Panc1 (cell line): ENCODE results near the gene LGALS12. TPM values are rescaled to one million over a fixed set of nuclear protein-coding genes. Genes with fewer than 3 reads are reported as not detected.

Experiments used
- ATAC-seq: fragments of 200-7000 bp; cut with Tn5 transposase; 2 replicates; pipeline ENCODE4 v1.9.1; 2020; ENCODE audit warnings: mild to moderate bottlenecking, moderate library complexity
- BruUV-seq: library from RNA; stranded (reverse); fragments of 400-500 nt; replicated peaks from 2 replicates; lab custom pipeline; 2021; lab: Mats Ljungman, UMichigan
- CTCF ChIA-PET: fragments of 300-600 bp; sonication (Branson Sonifier 250); formaldehyde crosslinking; loops from one replicate; lab custom pipeline; 2022; ENCODE audit warnings: antibody characterized with exemption; lab: Charles Lee
- POLR2A ChIA-PET: fragments of 300-600 bp; sonication (Branson Sonifier 250); formaldehyde crosslinking; loops from one replicate; lab custom pipeline; 2022; ENCODE audit warnings: antibody characterized with exemption; lab: Charles Lee
- DNase-seq: peaks from one replicate; pipeline ENCODE4 v3.0.0-alpha.2; 2010; ENCODE audit warnings: low read depth, low spot score
- H3K27ac ChIP-seq: 2 replicates; pipeline ENCODE4 v1.5.1; 2011; ENCODE audit warnings: mild to moderate bottlenecking, low read length, inconsistent platforms
- H3K27me3 ChIP-seq: fragments of 200-500 bp; sonication (Bioruptor generic); 2 replicates; pipeline ENCODE4 v1.6.0; 2014; ENCODE audit warnings: low read length, inconsistent platforms; ENCODE audit not compliant: control insufficient read depth, insufficient read depth
- H3K36me3 ChIP-seq: fragments of 200-500 bp; sonication (Bioruptor generic); 2 replicates; pipeline ENCODE4 v1.5.1; 2014; ENCODE audit warnings: inconsistent platforms, mild to moderate bottlenecking, low read length, moderate library complexity; ENCODE audit not compliant: control insufficient read depth, insufficient read depth
- H3K4me1 ChIP-seq: 2 replicates; pipeline ENCODE4 v1.5.1; 2011; ENCODE audit warnings: inconsistent platforms, mild to moderate bottlenecking, low read length, moderate library complexity; ENCODE audit not compliant: control insufficient read depth, insufficient read depth
- H3K4me3 ChIP-seq, 2 experiments: 2 replicates each; pipeline ENCODE4 v1.5.1; 2011 to 2012; ENCODE audit warnings: low read depth in 2 of 2, low read length in 2 of 2, mild to moderate bottlenecking in 2 of 2, inconsistent platforms in 1 of 2, moderate library complexity in 1 of 2
- H3K9me3 ChIP-seq: fragments of 200-500 bp; sonication (Bioruptor generic); 2 replicates; pipeline ENCODE4 v1.5.1; 2014; ENCODE audit warnings: low read depth, mild to moderate bottlenecking, inconsistent platforms, low read length, moderate library complexity; ENCODE audit not compliant: control insufficient read depth, insufficient read depth
- POLR2AphosphoS5 ChIP-seq: IDR thresholded peaks from 2 replicates; pipeline ENCODE4 v1.6.1; 2012; ENCODE audit warnings: mild to moderate bottlenecking, low read depth, low read length, moderate library complexity
- REST ChIP-seq, 2 experiments: IDR thresholded peaks; 2 replicates each; pipeline ENCODE4 v1.6.1; 2011 to 2012; ENCODE audit warnings: low read depth in 2 of 2, control low read depth in 1 of 2, low read length in 1 of 2, mild to moderate bottlenecking in 1 of 2, moderate library complexity in 1 of 2; ENCODE audit not compliant: insufficient read depth in 1 of 2
- SIN3A ChIP-seq: IDR thresholded peaks from 2 replicates; pipeline ENCODE4 v1.6.1; 2012; ENCODE audit warnings: low read depth, mild to moderate bottlenecking, low read length, moderate library complexity, borderline replicate concordance; ENCODE audit not compliant: insufficient read depth
- TCF7L2 ChIP-seq: IDR thresholded peaks from 2 replicates; pipeline ENCODE4 v1.6.1; 2011; ENCODE audit warnings: mild to moderate bottlenecking, low read depth, low read length, inconsistent platforms
- in situ Hi-C: cut with HindIII; loops from 2 replicates; pipeline ENCODE4 v1.10.0; 2016; ENCODE audit warnings: low sequenced_read_pairs, low pct_unique_long_range_greater_than_20kb
- intact Hi-C: fragments of 100-400 bp; cut with micrococcal nuclease; formaldehyde crosslinking; loops from one replicate; pipeline ENCODE4 v1.10.0; 2022; ENCODE audit not compliant: unreplicated experiment
- total RNA-seq: library from RNA; stranded (reverse); gene quantifications from one replicate; pipeline ENCODE4 v1.2.1, GENCODE V29; 2021; ENCODE audit not compliant: unreplicated experiment
- TF ChIP-seq, protein P1 (sequence below): fragments of 450-650 bp; IDR thresholded peaks from 2 replicates; pipeline ENCODE4 v1.5.1; 2017; ENCODE audit warnings: mild to moderate bottlenecking

LGALS12 gene
- total RNA-seq, 1 experiment from 2014 or later: not detected

GRCh38 chr11:63535734-63536133 is 29.9 kb downstream of the LGALS12 start:
- H3K9me3 ChIP-seq: no peaks in the 10 kb centered on the region
- DNase-seq: no peak
- in situ Hi-C loops (no loop called here), intact Hi-C loops (no loop called here)
- H3K36me3 ChIP-seq: no peaks in the 10 kb centered on the region
- no peak for ATAC-seq
- no peak overlapping the region for H3K4me3 ChIP-seq
- TF ChIP-seq SIN3A: no peak
- no peak for TF ChIP-seq REST (IDR thresholded peaks at IDR 0.05; ENCODE audit: insufficient read depth in 1 of 2, low read depth in 2 of 2, low read length in 1 of 2)
- no peak for TF ChIP-seq TCF7L2
- no peak overlapping the region for H3K27ac ChIP-seq
- ChIA-PET POLR2A (no interaction called here), CTCF (no interaction called here)
- H3K27me3 ChIP-seq: peaks cover 9% of the 10 kb centered on the region; the same call in 1 of the 2 replicates
- H3K4me1 ChIP-seq: no peaks in the 10 kb centered on the region
- BruUV-seq: no TSS peak

GRCh38 chr11:63536669-63537292 is 30.9 kb downstream of the LGALS12 start, which contains the start of gene PLAAT4:
PLAAT4 (plus strand) TSS chr11:63536808; CDS start chr11:63536869, 61 bp downstream.
- intact Hi-C loops: no loop called here
- no TSS peak for BruUV-seq
- peak within 1 kb of the TSS; percentile 2 for H3K27ac ChIP-seq
- H3K36me3 ChIP-seq: no peaks in the 10 kb centered on the region
- in situ Hi-C loops: no loop called here
- ATAC-seq: peak; percentile 81
- peaks cover 9% of the 10 kb centered on the region; the same call in 1 of the 2 replicates for H3K27me3 ChIP-seq
- H3K4me1 ChIP-seq: no peaks in the 10 kb centered on the region
- no peak for DNase-seq
- no peak for TF ChIP-seq TCF7L2
- no peak for TF ChIP-seq REST (IDR thresholded peaks at IDR 0.05; ENCODE audit: insufficient read depth in 1 of 2, low read depth in 2 of 2, low read length in 1 of 2)
- TF ChIP-seq, protein P1, sequence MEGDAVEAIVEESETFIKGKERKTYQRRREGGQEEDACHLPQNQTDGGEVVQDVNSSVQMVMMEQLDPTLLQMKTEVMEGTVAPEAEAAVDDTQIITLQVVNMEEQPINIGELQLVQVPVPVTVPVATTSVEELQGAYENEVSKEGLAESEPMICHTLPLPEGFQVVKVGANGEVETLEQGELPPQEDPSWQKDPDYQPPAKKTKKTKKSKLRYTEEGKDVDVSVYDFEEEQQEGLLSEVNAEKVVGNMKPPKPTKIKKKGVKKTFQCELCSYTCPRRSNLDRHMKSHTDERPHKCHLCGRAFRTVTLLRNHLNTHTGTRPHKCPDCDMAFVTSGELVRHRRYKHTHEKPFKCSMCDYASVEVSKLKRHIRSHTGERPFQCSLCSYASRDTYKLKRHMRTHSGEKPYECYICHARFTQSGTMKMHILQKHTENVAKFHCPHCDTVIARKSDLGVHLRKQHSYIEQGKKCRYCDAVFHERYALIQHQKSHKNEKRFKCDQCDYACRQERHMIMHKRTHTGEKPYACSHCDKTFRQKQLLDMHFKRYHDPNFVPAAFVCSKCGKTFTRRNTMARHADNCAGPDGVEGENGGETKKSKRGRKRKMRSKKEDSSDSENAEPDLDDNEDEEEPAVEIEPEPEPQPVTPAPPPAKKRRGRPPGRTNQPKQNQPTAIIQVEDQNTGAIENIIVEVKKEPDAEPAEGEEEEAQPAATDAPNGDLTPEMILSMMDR: no peak
- no peak for TF ChIP-seq SIN3A
- TF ChIP-seq POLR2AphosphoS5: no peak
- peak within 1 kb of the TSS; percentile 28 to 56 for H3K4me3 ChIP-seq
- no peaks in the 10 kb centered on the region for H3K9me3 ChIP-seq
- ChIA-PET CTCF (no interaction called here), POLR2A (no interaction called here)
